H1 (cell line): ENCODE results near the gene FAM83F. TPM values are rescaled to one million over a fixed set of nuclear protein-coding genes. Genes with fewer than 3 reads are reported as not detected.

ENCODE experiments used
- CTCF ChIA-PET: fragments of 300-600 bp; sonication (Branson Sonifier 250); formaldehyde crosslinking; loops from one replicate; lab custom pipeline; 2021; ENCODE audit not compliant: partially characterized antibody; lab: Charles Lee
- POLR2A ChIA-PET: fragments of 300-600 bp; sonication (Branson Sonifier 250); formaldehyde crosslinking; loops from one replicate; lab custom pipeline; 2021; ENCODE audit warnings: inconsistent platforms; ENCODE audit not compliant: partially characterized antibody; lab: Charles Lee
- DNase-seq, 2 experiments: peaks; one replicate each; pipeline versions ENCODE4 v3.0.0 to v3.0.0-alpha.2; 2010 to 2022; ENCODE audit warnings: low spot score in 2 of 2, low read depth in 1 of 2, mixed read lengths in 1 of 2
- FAIRE-seq: peaks from 2 replicates; lab custom pipeline; 2011; peaks lifted over from hg19 to GRCh38; lab: Jason Lieb, UNC
- H2AFZ ChIP-seq: 2 replicates; pipeline ENCODE4 v1.8.1; 2012; ENCODE audit warnings: low read length, inconsistent platforms
- H2AK5ac ChIP-seq: 2 replicates; pipeline ENCODE4 v1.6.1; 2013; ENCODE audit warnings: low read depth, low read length
- H2BK120ac ChIP-seq: replicated peaks from 2 replicates; pipeline ENCODE3; 2013; ENCODE audit warnings: low read depth, low read length, inconsistent platforms
- H2BK12ac ChIP-seq: 2 replicates; pipeline ENCODE4 v1.6.1; 2013; ENCODE audit warnings: low read depth, low read length
- H2BK15ac ChIP-seq: 2 replicates; pipeline ENCODE4 v1.6.1; 2013; ENCODE audit warnings: low read length
- H2BK20ac ChIP-seq: 2 replicates; pipeline ENCODE4 v1.6.1; 2013; ENCODE audit warnings: low read length
- H2BK5ac ChIP-seq: 2 replicates; pipeline ENCODE4 v1.6.1; 2013; ENCODE audit warnings: low read depth, low read length
- H3K14ac ChIP-seq: 2 replicates; pipeline ENCODE4 v1.6.1; 2013; ENCODE audit warnings: inconsistent platforms; ENCODE audit not compliant: insufficient read length
- H3K18ac ChIP-seq: 2 replicates; pipeline ENCODE4 v1.6.1; 2013; ENCODE audit warnings: low read length; ENCODE audit errors: extremely low read depth
- H3K23ac ChIP-seq: 2 replicates; pipeline ENCODE4 v1.6.1; 2013; ENCODE audit warnings: inconsistent platforms; ENCODE audit not compliant: insufficient read length
- H3K23me2 ChIP-seq: 2 replicates; pipeline ENCODE4 v1.6.1; 2013; ENCODE audit warnings: low read depth, low read length
- H3K27ac ChIP-seq: 2 replicates; pipeline ENCODE4 v1.6.1; 2011; ENCODE audit warnings: low read depth, low read length, inconsistent platforms
- H3K27me3 ChIP-seq, 4 experiments: replicated peaks in 1 of 4; 1 replicate in 1 of 4; 2 replicates in 3 of 4; pipeline versions ENCODE4 v1.6.1 to v1.8.1; 2011 to 2013; ENCODE audit warnings: low read length in 3 of 4, mild to moderate bottlenecking in 3 of 4, inconsistent platforms in 2 of 4, mixed read lengths in 2 of 4, moderate library complexity in 1 of 4; ENCODE audit not compliant: control insufficient read depth in 3 of 4, insufficient read depth in 3 of 4; ENCODE audit errors: extremely low read depth in 1 of 4
- H3K36me3 ChIP-seq, 4 experiments: 2 replicates each; pipeline versions ENCODE4 v1.6.1 to v1.8.1; 2011 to 2013; ENCODE audit warnings: mild to moderate bottlenecking in 4 of 4, low read length in 3 of 4, moderate library complexity in 2 of 4, control low read depth in 1 of 4, inconsistent platforms in 1 of 4; ENCODE audit not compliant: insufficient read depth in 4 of 4, control insufficient read depth in 2 of 4
- H3K4ac ChIP-seq: replicated peaks from 2 replicates; pipeline ENCODE3; 2013; ENCODE audit warnings: low read length, low read depth, mixed read lengths, inconsistent platforms; ENCODE audit not compliant: insufficient read length
- H3K4me1 ChIP-seq, 4 experiments: replicated peaks in 1 of 4; 1 replicate in 1 of 4; 2 replicates in 3 of 4; pipeline versions ENCODE4 v1.6.1 to v1.8.1; 2011 to 2013; ENCODE audit warnings: low read length in 3 of 4, inconsistent platforms in 2 of 4, mixed read lengths in 1 of 4; ENCODE audit not compliant: insufficient read depth in 4 of 4, control insufficient read depth in 3 of 4
- H3K4me2 ChIP-seq, 2 experiments: 2 replicates each; pipeline versions ENCODE4 v1.6.1 to v1.8.1; 2011 to 2013; ENCODE audit warnings: low read depth in 2 of 2, low read length in 2 of 2, control low read depth in 1 of 2, inconsistent platforms in 1 of 2, mild to moderate bottlenecking in 1 of 2; ENCODE audit not compliant: insufficient read depth in 1 of 2
- H3K4me3 ChIP-seq, 4 experiments: fragments of 200-600, 300-600 bp in 1 of 4; sonication (generic), shearing (Covaris generic), sonication (Bioruptor Twin) in 1 of 4; 2 replicates each; pipeline versions ENCODE4 v1.5.1 to v1.8.1; 2011 to 2016; ENCODE audit warnings: low read length in 4 of 4, low read depth in 3 of 4, control low read depth in 2 of 4, inconsistent platforms in 2 of 4, mild to moderate bottlenecking in 2 of 4, mixed read lengths in 1 of 4, moderate library complexity in 1 of 4; ENCODE audit not compliant: insufficient read depth in 2 of 4; ENCODE audit errors: extremely low read depth in 1 of 4
- H3K56ac ChIP-seq: replicated peaks from 2 replicates; pipeline ENCODE3; 2013; ENCODE audit warnings: low read depth, mild to moderate bottlenecking, mixed read lengths, low read length, inconsistent platforms; ENCODE audit not compliant: insufficient read length
- H3K79me1 ChIP-seq: 2 replicates; pipeline ENCODE4 v1.6.1; 2013; ENCODE audit warnings: low read depth, low read length, control low read depth
- H3K79me2 ChIP-seq, 2 experiments: 2 replicates each; pipeline versions ENCODE4 v1.6.1 to v1.8.1; 2012 to 2013; ENCODE audit warnings: low read length in 2 of 2, mild to moderate bottlenecking in 2 of 2, inconsistent platforms in 1 of 2; ENCODE audit not compliant: insufficient read depth in 2 of 2, control insufficient read depth in 1 of 2
- H3K9ac ChIP-seq, 4 experiments: replicated peaks in 1 of 4; 1 replicate in 1 of 4; 2 replicates in 3 of 4; pipeline versions ENCODE4 v1.6.1 to v1.8.1; 2011 to 2013; ENCODE audit warnings: low read depth in 3 of 4, low read length in 3 of 4, control low read depth in 2 of 4, mild to moderate bottlenecking in 2 of 4, moderate library complexity in 2 of 4, inconsistent platforms in 1 of 4; ENCODE audit errors: extremely low read depth in 1 of 4
- H3K9me3 ChIP-seq, 2 experiments: 2 replicates each; pipeline versions ENCODE4 v1.6.1 to v1.8.1; 2012 to 2013; ENCODE audit warnings: mild to moderate bottlenecking in 2 of 2, moderate library complexity in 2 of 2, control low read depth in 1 of 2, inconsistent platforms in 1 of 2, low read depth in 1 of 2, low read length in 1 of 2, mixed read lengths in 1 of 2; ENCODE audit not compliant: insufficient read depth in 2 of 2
- H4K20me1 ChIP-seq, 2 experiments: replicated peaks in 1 of 2; 2 replicates each; pipeline versions ENCODE3 to v1.8.1; 2011 to 2013; ENCODE audit warnings: inconsistent platforms in 2 of 2, low read length in 2 of 2, mild to moderate bottlenecking in 1 of 2; ENCODE audit not compliant: insufficient read depth in 2 of 2, control insufficient read depth in 1 of 2
- H4K5ac ChIP-seq: 2 replicates; pipeline ENCODE4 v1.6.1; 2013; ENCODE audit warnings: low read length, low read depth, mixed read lengths, inconsistent platforms; ENCODE audit not compliant: insufficient read length
- H4K8ac ChIP-seq: 2 replicates; pipeline ENCODE4 v1.8.0; 2013; ENCODE audit warnings: mild to moderate bottlenecking, moderate library complexity, low read length, inconsistent platforms; ENCODE audit not compliant: insufficient read depth; ENCODE audit errors: extremely low read depth
- H4K91ac ChIP-seq: replicated peaks from 2 replicates; pipeline ENCODE3; 2013; ENCODE audit warnings: low read length, mixed read lengths, inconsistent platforms; ENCODE audit not compliant: insufficient read length
- EZH2 ChIP-seq: fragments of 200-600 bp; sonication (generic); IDR thresholded peaks from 2 replicates; pipeline ENCODE4 v1.7.1; 2012; ENCODE audit warnings: low read depth, mild to moderate bottlenecking, moderate library complexity, low read length, inconsistent platforms; ENCODE audit not compliant: severe bottlenecking
- JUND ChIP-seq: IDR thresholded peaks from 2 replicates; pipeline ENCODE4 v1.6.1; 2011; ENCODE audit warnings: mild to moderate bottlenecking, improper control_type of control experiment, low read length
- SIN3A ChIP-seq, 2 experiments: IDR thresholded peaks in 1 of 2; conservative IDR thresholded peaks in 1 of 2; 2 replicates each; pipeline ENCODE4 v1.6.1; 2011 to 2012; ENCODE audit warnings: low read length in 2 of 2, improper control_type of control experiment in 1 of 2, low read depth in 1 of 2, mild to moderate bottlenecking in 1 of 2
- SIX5 ChIP-seq: IDR thresholded peaks from 2 replicates; pipeline ENCODE4 v1.6.1; 2011; ENCODE audit warnings: mild to moderate bottlenecking, low read depth, low read length
- ZNF274 ChIP-seq: IDR thresholded peaks from 2 replicates; pipeline ENCODE4 v1.7.0; 2012; ENCODE audit warnings: low read length, borderline replicate concordance; ENCODE audit errors: extremely low read depth
- WGBS, 2 experiments: shearing (Covaris generic) in 1 of 2; methylation state at CpG; one replicate each; pipeline versions ENCODE4 v1.1.6 to v1.1.7; 2013 to 2015; ENCODE audit warnings: low lambda C conversion rate in 2 of 2, mixed read lengths in 2 of 2, inconsistent platforms in 1 of 2, low coverage in 1 of 2, missing lambda C conversion rate in 1 of 2; ENCODE audit not compliant: insufficient replicate concordance in 2 of 2, insufficient coverage in 1 of 2, insufficient read length in 1 of 2; ENCODE audit errors: extremely low coverage in 1 of 2, missing lambda C conversion rate in 1 of 2; 5-methylcytosine and 5-hydroxymethylcytosine counted together
- polyA plus RNA-seq, 7 experiments: library from polyadenylated mRNA; depleted of rRNA in 3 of 7; stranded (reverse) in 5 of 7; unstranded in 2 of 7; fragments of >200 nt in 5 of 7; fragments of 200-250 nt in 2 of 7; gene quantifications; 1 replicate in 5 of 7; 2 replicates in 1 of 7; 4 replicates in 1 of 7; pipeline versions ENCODE4 v1.2.1 to v1.2.3, GENCODE V29; 2011 to 2013; ENCODE audit warnings: missing spikeins in 2 of 7, mixed read lengths in 2 of 7
- total RNA-seq: library from RNA; stranded (reverse); fragmentation: NEBNext Ultra II Directional; extraction: Animal tissue kit (Norgen Biotek cat#: 25700); gene quantifications from 2 replicates; pipeline ENCODE4 v1.2.1, GENCODE V29; 2021
- TF ChIP-seq, protein P1 (sequence below): IDR thresholded peaks from 2 replicates; pipeline ENCODE4 v1.6.1; 2012; ENCODE audit warnings: inconsistent platforms

Gene FAM83F
- total and polyA plus RNA-seq, 2 of the 8 experiments (the other 6 are each of a cell fraction or from before 2014, with no cell fraction given), result 8.6 to 18.9 TPM

- H3K27me3 ChIP-seq, result peaks cover 0 to 7% (median 0%) of the 10 kb centered on the region in 4 experiments; a peak in 3 of 7 replicates
- H3K9ac ChIP-seq, result no peak overlapping the region
- no peak overlapping the region for H3K4me3 ChIP-seq
- POLR2A ChIA-PET, result no interaction called here
- no peaks in the 10 kb centered on the region for H3K36me3 ChIP-seq
- H3K56ac ChIP-seq, result no peak overlapping the region
- H2BK15ac ChIP-seq, result no peak overlapping the region
- no peak overlapping the region; the same call in 1 of the 2 replicates for H2BK12ac ChIP-seq
- H2AK5ac ChIP-seq, result no peak overlapping the region
- no peak overlapping the region for H4K5ac ChIP-seq
- H3K4me2 ChIP-seq, result no peak overlapping the region
- no peak overlapping the region for H2BK120ac ChIP-seq
- no peaks in the 10 kb centered on the region for H3K9me3 ChIP-seq
- no peaks in the 10 kb centered on the region for H3K79me2 ChIP-seq
- TF ChIP-seq, protein P1, sequence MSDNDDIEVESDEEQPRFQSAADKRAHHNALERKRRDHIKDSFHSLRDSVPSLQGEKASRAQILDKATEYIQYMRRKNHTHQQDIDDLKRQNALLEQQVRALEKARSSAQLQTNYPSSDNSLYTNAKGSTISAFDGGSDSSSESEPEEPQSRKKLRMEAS, result no peak
- no peak for TF ChIP-seq ZNF274
- TF ChIP-seq SIN3A (conservative IDR thresholded peaks at IDR 0.05 in 1 of 2, IDR thresholded peaks at IDR 0.05 in 1 of 2; ENCODE audit: low read depth in 1 of 2, low read length in 2 of 2), result no peak
- no peak for TF ChIP-seq EZH2
- no peak for TF ChIP-seq JUND
- no peak for TF ChIP-seq SIX5
- H3K23ac ChIP-seq, result no peak overlapping the region
- H4K91ac ChIP-seq, result no peak overlapping the region
- H3K23me2 ChIP-seq, result no peaks in the 10 kb centered on the region
- no peak overlapping the region for H3K14ac ChIP-seq
- peaks cover 0 to 6% (median 3%) of the 10 kb centered on the region in 4 experiments; a peak in 4 of 7 replicates for H3K4me1 ChIP-seq
- H2BK5ac ChIP-seq, result no peak overlapping the region
- WGBS, 2 experiments, result 90% methylated on average over 13 of the region's 13 CpGs; no CpG with 5 or more reads in 1 of the 2 experiments
- H2AFZ ChIP-seq, result no peak overlapping the region
- no peak overlapping the region for H4K8ac ChIP-seq
- no peak for DNase-seq
- H3K18ac ChIP-seq, result no peak overlapping the region
- 0 out of 2 replicates have a peak overlapping the region, but pooled peaks have one; percentile 6 for H2BK20ac ChIP-seq
- no peaks in the 10 kb centered on the region for H4K20me1 ChIP-seq
- CTCF ChIA-PET, result interaction anchor here (1.0 to 3.2 kb wide), 5 partner anchors 8 to 63 kb away, joined by 3 to 14 read pairs (median 7); no protein-coding TSS in a partner anchor
- FAIRE-seq, result no peak
- H3K4ac ChIP-seq, result no peak overlapping the region
- no peaks in the 10 kb centered on the region for H3K79me1 ChIP-seq
- H3K27ac ChIP-seq, result no peak overlapping the region
Observed at GRCh38 chr22:39960791-39961746, 33.7 kb upstream of the FAM83F start.
